ENCODE data around the gene RASSF4.

Gene RASSF4

DNA sequence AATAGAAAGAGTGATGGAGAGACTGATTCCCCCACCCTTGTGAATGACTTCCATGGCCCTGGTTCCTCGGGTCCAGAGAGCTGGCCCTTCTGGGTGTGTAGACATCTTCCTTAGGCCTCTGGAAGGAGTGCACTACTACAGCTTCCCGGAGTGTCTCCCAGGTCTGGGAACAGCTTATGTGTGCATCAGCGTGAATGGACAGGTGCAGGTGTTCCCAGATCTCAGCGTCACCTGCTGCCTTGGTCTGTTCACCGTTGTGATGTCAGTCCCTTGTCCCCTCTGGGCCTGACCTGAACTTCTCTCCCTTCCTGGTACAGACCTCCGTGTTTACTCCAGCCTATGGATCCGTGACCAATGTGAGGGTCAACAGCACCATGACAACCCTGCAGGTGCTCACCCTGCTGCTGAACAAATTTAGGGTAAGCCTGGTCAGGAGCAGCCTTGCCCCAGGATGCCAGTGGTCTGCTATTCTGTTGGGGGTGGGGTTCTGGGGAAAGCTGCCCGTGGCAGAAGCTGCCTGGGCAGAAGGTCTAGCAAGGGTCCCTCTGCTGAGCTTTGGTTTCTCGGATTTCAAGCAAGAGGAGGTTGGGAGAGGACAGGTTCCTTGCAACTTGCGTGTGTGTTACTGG, 29.5 kb downstream of the RASSF4 start:
- no peak for DNase-seq (ENCODE audit: low read depth in 2 of 2)

DNA sequence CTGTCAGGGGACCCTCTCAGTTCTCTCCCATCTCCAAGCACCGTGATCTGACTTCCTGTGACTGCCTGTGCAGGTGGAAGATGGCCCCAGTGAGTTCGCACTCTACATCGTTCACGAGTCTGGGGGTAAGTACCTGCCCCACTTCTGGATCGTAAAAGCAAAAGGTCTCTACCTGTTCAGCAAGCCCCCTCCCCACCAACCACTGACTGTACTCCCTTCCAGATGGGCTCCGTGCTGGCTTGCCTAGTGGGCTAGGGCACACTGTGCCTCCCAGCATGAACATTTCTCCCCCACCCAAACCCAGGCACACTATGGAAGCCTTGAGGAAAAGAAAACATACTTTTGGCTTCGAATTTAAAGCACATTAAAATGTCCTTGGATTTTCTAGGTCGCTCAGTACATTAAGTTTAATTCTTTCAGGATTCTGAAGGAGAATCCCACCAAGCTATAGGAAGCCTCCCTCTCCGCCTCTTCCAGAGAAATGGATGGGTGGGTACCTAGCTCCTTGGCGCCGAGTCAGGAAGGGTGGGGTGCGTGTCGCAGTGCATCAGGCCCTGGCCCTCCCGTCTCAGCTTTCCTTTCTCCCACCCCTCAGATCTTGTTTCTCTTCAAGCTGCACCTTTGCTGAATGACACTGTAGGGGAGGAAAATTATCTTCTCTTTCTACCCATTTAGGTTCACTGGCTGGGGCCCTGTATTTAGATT, 30.1 kb downstream of the RASSF4 start:
- DNase-seq (ENCODE audit: low read depth in 2 of 2): no peak

DNA sequence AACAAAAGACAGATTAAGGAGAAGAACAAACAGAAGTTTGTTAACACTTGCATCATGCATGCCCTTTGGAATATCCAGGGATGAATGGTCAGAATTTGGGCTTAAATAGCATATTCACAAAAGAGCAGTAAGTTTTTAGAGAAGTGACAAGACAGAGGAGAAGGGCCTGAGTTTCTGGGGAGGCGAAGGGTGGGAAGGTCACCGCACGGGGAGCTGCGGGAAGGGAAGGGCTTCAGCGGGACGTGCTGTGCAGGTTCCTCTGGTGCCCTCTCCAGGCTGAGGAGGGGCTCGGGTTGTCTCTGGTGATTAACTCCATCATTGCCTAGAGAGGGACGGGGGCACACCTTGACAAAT, 30.7 kb downstream of the RASSF4 start:
- no peak for DNase-seq (ENCODE audit: low read depth in 2 of 2)

DNA sequence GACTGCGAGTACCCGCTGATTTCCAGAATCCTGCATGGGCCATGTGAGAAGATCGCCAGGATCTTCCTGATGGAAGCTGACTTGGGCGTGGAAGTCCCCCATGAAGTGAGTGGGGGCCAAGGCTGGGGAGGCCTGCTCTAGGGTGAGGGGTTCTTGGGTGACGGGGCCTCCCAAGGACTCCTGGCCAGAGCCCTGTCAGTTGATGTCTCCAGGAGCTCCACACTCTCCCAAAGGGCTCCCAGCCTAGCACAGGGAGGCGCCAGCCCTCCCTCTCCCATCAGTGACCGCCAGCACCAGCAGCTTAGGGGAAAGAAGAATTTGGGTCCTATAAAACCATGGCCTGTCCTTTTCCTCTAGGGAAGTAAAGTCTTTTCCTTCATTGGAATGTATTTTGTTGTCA, 31.4 kb downstream of the RASSF4 start:
- DNase-seq (ENCODE audit: low read depth in 2 of 2): no peak

DNA sequence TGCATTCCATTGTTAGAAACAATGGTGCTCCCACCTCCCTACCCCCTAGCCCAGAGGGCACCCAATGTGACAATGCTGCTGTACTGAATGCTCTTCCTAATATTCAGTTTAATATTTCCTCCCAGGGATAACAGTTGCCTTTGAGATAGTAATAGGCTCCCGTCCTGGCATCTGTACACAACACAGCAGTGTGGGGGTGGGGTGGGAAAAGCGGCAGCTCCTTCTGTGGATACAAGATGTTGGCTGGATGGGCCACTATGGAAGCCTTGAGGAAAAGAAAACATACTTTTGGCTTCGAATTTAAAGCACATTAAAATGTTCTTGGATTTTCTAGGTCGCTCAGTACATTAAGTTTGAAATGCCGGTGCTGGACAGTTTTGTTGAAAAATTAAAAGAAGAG, 32.0 kb downstream of the RASSF4 start:
- no peak for DNase-seq (ENCODE audit: low read depth in 2 of 2)

- DNase-seq (ENCODE audit: low read depth in 2 of 2): no peak
Observed at GRCh38 chr10:44992070-44992731, 32.6 kb downstream of the RASSF4 start.

- no peak for DNase-seq (ENCODE audit: low read depth in 2 of 2)
Observed at GRCh38 chr10:44992732-44993225, 33.2 kb downstream of the RASSF4 start.

DNA sequence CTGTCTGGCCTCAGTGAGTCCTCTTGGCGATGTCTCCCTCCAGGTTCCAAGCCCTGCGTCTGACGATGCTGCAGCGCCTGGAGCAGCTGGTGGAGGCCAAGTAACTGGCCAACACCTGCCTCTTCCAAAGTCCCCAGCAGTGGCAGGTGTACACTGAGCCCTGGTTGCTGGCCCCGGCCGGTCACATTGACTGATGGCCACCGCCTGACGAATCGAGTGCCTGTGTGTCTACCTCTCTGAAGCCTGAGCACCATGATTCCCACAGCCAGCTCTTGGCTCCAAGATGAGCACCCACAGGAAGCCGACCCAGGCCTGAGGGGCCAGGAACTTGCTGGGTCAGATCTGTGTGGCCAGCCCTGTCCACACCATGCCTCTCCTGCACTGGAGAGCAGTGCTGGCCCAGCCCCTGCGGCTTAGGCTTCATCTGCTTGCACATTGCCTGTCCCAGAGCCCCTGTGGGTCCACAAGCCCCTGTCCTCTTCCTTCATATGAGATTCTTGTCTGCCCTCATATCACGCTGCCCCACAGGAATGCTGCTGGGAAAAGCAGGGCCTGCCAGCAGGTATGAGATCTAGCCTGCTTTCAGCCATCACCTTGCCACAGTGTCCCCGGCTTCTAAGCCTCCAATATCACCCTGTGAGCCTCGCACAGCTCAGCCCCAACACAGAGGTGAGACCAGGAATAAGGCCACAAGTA, 33.8 kb downstream of the RASSF4 start:
- no peak for DNase-seq (ENCODE audit: low read depth in 2 of 2)

DNA sequence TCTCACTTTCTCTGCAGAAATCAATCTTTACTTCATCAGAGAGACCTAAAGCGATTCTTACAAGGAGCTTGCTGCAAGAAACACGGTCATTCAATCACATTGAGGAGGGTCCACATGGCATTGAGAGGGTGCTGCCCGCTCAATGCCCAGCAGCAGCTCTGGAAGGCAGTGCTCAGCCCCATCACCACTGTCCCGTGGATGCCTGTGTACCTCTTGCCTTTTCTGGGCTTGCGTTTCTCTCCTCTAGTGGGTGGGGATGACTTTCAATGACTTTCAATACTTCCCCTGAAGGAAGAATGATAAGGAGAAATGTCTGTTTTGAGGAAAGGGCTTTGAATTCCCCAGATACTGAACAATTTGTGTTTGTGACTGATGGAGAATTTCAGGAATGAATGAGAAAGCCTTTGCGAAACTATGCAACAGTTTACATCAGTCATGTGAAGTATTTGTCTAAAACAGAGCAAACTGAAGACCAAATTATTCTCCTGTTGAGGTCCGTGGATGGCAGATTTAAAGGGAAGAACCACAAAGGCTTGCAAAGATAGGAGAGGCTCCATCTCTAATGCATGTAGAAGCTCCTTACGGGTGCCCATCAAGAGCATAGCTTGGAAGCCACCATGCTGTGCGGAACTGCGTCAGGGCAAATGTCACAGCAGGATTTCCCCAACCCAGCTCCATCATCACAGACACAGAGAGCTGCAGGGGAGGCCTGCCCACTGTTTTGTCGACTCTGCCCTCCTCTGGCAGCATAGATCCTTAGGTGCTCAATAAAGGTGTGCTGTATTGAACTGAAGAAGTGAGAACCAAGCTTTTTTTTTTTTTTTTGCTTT, 34.5 kb downstream of the RASSF4 start:
- DNase-seq (ENCODE audit: low read depth in 2 of 2): no peak

- no peak for DNase-seq (ENCODE audit: low read depth in 2 of 2)
Observed at GRCh38 chr10:44994752-44995530, 35.3 kb downstream of the RASSF4 start.

- DNase-seq (ENCODE audit: low read depth in 2 of 2): no peak
Observed at GRCh38 chr10:44995581-44995913, 35.9 kb downstream of the RASSF4 start.

- DNase-seq (ENCODE audit: low read depth in 2 of 2): no peak
Observed at GRCh38 chr10:44995914-44996669, 36.5 kb downstream of the RASSF4 start.

GRCh38 chr10:44997105-44997748, 37.6 kb downstream of the RASSF4 start:
- no peak for DNase-seq (ENCODE audit: low read depth in 2 of 2)

- DNase-seq (ENCODE audit: low read depth in 2 of 2): no peak
Observed at GRCh38 chr10:44998146-44998631, 38.6 kb downstream of the RASSF4 start.

DNA sequence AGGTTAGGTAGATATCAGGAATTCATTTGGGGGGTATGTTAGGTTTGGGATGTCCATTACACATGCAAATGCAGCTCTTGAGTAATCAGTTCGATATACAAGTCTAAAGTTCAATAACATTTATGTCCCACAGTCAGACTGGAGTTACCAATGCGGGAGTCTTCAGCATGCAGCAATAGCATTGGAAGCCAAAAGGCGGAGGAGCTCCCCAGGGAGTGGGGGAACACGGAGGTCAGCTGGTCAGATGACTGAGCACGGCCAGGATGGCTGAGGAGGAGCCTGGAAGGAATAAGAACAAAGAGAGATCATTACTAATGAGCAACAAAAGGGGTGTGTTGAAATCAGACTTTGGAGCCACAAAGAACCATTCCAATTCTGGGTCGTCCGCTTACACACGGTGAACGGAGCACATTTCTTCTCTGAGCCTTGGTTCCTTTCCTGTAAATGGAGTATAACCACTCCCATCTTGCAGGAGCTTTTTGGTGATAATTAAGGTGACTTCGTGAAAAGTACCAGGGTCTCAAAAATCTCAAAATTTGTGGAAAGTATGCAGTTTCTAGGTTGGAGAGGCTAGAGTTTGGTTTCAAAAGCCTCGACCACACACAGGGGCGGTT, 40.6 kb downstream of the RASSF4 start:
- DNase-seq (ENCODE audit: low read depth in 2 of 2): no peak

GRCh38 chr10:45000752-45001380, 41.3 kb downstream of the RASSF4 start, which contains the start of gene ZNF22:
ZNF22 (plus strand) TSS chr10:45000923; CDS start chr10:45003369, 2,446 bp downstream.
- DNase-seq (ENCODE audit: low read depth in 2 of 2): peak; percentile 54 to 76

DNA sequence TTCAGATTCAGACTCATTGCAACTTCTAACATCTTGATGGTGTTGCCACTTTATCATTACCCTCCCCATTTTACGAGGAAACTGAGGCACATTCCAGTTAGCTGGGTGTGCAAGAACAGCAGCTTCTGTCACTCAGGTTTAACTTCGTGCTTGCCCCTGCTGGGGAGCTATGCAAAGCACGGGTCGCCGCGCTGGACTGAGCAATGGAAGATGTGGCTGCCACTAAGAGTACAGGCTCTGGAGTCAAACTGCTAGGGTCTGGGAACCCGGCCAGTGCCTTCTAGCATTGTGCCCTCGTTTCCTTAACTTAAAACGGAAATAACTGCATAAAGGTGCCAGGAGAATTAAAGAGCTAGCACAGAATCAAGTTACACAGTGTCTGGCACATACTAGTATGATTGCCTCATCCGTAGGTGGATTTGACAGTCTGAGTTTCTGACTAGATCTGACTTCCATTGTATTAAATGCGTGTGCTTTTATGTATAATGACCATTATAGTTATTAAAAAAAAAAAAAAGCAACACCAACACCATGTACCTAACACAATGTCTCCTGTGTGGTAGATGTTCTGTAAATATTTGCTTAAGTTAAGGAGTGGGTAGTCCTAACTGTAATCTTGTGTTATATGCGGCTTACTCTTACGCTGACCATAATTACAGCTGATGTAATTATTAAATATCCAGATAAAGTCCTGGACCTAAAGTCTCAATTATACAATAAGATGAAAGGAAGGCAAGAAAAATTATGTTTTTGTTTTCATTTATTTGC, 42.0 kb downstream of the RASSF4 start:
- peak; percentile 19 to 21 for DNase-seq (ENCODE audit: low read depth in 2 of 2)

Data from stimulated activated CD8-positive, alpha-beta memory T cell treated with anti-CD3 and anti-CD28 coated beads, Interleukin-7, amount 100 ng/mL, for 4 hours (primary cell).